GM19372 (cell line): ENCODE measurements around the gene ASB18.

Source experiments
- ATAC-seq: cut with Tn5 transposase; IDR thresholded peaks from one replicate; pipeline ENCODE4 v1.9.1; 2021; ENCODE audit warnings: mild to moderate bottlenecking, low read depth, moderate library complexity; ENCODE audit not compliant: unreplicated experiment

The ASB18 gene

GRCh38 chr2:236177604-236177966 lies 86.6 kb downstream of the ASB18 start:
- no peak for ATAC-seq

GRCh38 chr2:236176951-236177350 lies 87.3 kb downstream of the ASB18 start:
- ATAC-seq: no peak

GRCh38 chr2:236176417-236176816 lies 87.8 kb downstream of the ASB18 start:
- ATAC-seq: no peak

GRCh38 chr2:236175548-236176150 lies 88.6 kb downstream of the ASB18 start:
- no peak for ATAC-seq

- ATAC-seq: no peak
Observed at GRCh38 chr2:236173729-236174607, 90.2 kb downstream of the ASB18 start.

- ATAC-seq: no peak
Observed at GRCh38 chr2:236173036-236173728, 91.0 kb downstream of the ASB18 start.

GRCh38 chr2:236172255-236173035 lies 91.8 kb downstream of the ASB18 start:
- ATAC-seq: no peak

DNA sequence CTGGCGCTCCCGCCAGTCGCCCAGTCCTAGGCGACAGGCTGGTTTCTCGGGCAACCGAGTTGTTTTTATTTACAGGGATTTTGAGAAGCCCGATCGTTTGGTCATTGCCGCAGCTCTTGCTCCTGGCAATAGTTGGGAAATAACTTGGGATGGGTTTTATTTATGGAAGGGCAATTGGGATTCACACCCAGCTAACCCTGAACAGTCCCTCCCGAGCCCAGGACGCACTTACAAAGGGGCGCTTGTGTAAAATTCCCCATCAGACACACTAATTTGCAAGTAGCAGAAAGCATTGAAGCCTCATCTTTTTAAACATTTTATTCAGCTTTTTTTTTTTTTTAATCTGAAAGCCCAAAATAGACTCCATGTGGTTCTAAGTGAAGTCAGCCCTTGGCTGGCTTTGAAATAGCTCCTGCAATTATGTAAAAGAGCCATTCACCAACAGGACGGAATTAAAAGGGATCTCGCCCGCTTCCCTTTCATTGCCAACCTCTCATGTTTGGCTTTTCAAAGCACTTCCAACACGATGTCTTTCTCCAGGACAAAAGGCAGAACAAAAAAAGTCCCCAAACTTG lies 92.4 kb downstream of the ASB18 start:
- no peak for ATAC-seq

- ATAC-seq: no peak
Observed at GRCh38 chr2:236171181-236171679, 93.0 kb downstream of the ASB18 start.

GRCh38 chr2:236170590-236171165 lies 93.5 kb downstream of the ASB18 start:
- ATAC-seq: no peak

- ATAC-seq: no peak
Observed at GRCh38 chr2:236169741-236170589, 94.2 kb downstream of the ASB18 start.

DNA sequence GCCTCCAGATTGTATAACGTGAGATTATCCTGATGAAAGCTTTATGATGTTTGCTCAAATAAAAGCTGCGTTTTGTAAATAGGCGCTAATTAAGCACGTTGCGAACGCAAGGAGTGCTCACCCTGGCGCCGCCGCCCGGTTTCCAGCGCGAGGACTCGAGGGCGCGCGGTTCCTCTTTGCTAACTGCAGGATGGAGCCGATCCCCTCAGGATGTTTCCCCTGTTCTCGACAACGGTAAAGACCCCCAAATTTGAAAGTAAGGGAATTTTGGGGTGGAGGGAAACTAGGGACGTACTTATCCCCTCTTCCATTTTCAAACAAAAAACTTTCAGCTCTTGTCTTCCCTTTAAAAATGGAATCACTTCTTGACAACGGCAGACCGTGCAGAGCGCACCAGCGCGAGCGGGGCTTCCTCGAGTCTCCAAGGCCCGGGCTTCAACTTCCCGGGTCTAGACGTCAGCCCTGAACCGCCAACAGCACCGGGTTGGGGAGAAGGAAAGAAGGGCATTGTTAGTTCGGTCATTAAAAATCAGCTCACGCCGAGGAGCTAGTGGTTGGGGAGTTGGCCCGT lies 95.0 kb downstream of the ASB18 start:
- ATAC-seq: no peak

DNA sequence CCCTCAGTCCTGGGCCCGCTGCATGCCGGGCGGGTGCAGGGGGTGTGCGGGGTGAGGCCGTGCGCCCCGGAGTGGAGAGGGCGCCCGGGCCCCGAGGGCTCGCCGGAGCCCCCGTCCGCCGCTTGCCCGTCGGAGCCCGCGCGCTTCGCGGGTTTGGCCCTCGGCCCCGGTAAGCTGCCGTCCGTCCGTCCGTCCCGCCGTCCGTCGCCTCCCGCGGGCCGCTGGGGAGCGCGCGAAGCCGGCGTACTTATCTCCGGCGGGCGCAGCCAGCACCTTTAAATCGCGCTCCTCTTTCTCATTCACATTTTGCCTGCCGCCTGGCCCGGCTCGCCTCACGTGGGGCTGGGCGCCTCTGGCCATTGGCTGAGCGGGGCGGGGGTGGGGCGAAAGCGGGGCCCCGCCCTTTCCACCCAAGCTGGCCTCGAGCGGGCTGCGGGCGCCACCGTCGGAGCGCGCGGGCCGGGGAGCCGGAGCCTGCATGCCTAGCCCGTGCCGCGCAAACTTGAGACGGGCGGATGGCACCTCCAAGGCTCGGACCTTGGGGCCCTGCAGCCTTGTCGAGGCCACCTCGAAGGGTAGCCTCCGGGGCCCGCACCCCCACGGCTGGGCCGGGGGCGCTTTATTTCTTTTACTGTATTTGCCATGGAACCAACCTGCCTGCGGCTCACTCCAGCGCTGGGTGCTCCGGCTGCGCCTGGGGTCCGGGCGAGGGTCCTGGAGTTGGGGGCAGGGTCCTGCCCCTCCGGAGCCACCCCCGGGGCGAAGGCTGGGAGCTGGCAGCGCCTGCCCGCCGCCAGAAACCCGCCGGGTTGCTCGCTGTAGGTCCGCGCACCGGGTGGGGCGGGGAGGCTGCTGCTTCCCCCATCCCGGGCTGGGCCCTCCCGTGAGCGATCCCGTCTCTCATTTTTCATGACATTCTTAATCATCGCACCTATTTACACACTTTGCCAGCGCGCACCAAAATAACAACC lies 95.8 kb downstream of the ASB18 start, which contains the start of gene GBX2:
Gene GBX2, minus strand, starts transcription at position 277 of the 971 bp plus-strand sequence. CDS start 415 bp downstream, outside the sequence.
- no peak for ATAC-seq

DNA sequence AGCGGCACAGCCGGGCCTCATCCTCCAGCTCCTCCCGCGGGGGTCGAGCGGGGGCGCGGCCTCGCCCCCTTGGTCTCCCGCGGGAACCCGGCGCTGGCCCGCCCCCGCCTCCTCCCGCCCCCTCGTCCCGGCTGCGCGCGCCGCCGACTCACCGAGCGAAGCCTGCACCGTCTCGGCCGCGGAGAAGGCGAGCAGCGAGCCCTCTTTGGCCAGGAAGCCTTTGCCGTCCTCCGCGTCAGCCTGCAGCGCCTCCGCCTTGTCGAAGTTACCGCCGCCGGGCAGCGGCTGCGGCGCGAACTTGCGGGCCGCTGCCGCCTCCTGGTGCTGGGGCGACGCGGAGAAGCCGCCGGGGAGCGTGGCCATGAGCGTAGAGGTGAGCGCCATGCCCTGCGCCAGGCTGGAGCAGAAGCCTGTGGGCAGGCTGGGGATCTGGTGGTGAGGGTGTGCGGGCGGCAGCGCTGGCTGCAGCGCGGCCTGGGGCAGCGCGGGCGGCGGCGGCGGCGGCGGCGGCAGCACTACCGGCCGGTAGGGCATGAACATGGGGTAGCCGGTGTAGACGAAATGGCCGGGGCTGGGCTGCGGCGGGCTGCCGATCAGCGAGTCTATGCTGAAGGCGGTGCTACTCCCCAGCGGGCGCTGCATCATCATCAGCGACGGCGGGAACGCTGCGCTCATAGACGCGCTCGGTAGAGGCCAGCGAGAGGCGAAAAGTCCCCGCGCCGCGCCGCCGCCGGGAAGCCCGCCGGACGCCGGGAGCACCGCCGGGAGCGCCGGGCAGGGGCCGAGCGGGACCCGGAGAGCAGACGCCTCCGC lies 96.7 kb downstream of the ASB18 start:
- no peak for ATAC-seq

- ATAC-seq: no peak
Observed at GRCh38 chr2:236166796-236167296, 97.4 kb downstream of the ASB18 start.
